ENCODE data around the gene TP53TG5.

- TF ChIP-seq CTCF (IDR thresholded peaks at IDR 0.05 in 4 of 5, conservative IDR thresholded peaks at IDR 0.05 in 1 of 5), result no peak
- TF ChIP-seq POLR2A (IDR thresholded peaks at IDR 0.05), result no peak
These were observed 25.4 kb downstream of the TP53TG5 start for GRCh38 chr20:45352729-45353128.

Measured in gastrocnemius medialis (tissue), 4 donors.